A172 (cell line): Measurements from ENCODE around the gene GGTLC2. TPM values are rescaled to one million over a fixed set of nuclear protein-coding genes. Genes with fewer than 3 reads are reported as not detected.
A peak's percentile ranks its signal among the peaks of the same experiment; 100 is the strongest.
"Not testable (repeated sequence)": the region's sequence is repeated elsewhere in the genome, so short reads cannot be mapped to it uniquely, and the experiment has no call there.

Experiments used
- DNase-seq: peaks from one replicate; pipeline ENCODE4 v3.0.0-alpha.2; 2015; ENCODE audit warnings: low spot score
- total RNA-seq: library from RNA; depleted of rRNA; stranded (reverse); fragments of >200 nt; shearing (Covaris generic); gene quantifications from 2 replicates; pipeline ENCODE4 v1.2.3, GENCODE V29; 2014

GGTLC2 gene
- total RNA-seq, 1 experiment from 2014 or later = not detected

- DNase-seq = not testable (repeated sequence)
These were observed 8.2 kb upstream of the GGTLC2 start for GRCh38 chr22:22636260-22636659.

GRCh38 chr22:22638313-22638712, 6.1 kb upstream of the GGTLC2 start:
- not testable (repeated sequence) for DNase-seq

GRCh38 chr22:22642255-22642654, 2.2 kb upstream of the GGTLC2 start:
- not testable (repeated sequence) for DNase-seq

GRCh38 chr22:22645969-22646368, 1.6 kb downstream of the GGTLC2 start:
- not testable (repeated sequence) for DNase-seq

- DNase-seq = not testable (repeated sequence)
These were observed 3.5 kb downstream of the GGTLC2 start for GRCh38 chr22:22647952-22648351.

GRCh38 chr22:22648863-22649536, 4.6 kb downstream of the GGTLC2 start:
- DNase-seq = not testable (repeated sequence)

GRCh38 chr22:22649761-22650160, 5.3 kb downstream of the GGTLC2 start:
- DNase-seq = not testable (repeated sequence)

- DNase-seq = not testable (repeated sequence)
These were observed 6.0 kb downstream of the GGTLC2 start for GRCh38 chr22:22650398-22650797.

- DNase-seq = not testable (repeated sequence)
These were observed 6.5 kb downstream of the GGTLC2 start for GRCh38 chr22:22650803-22651515.

- not testable (repeated sequence) for DNase-seq
These were observed 7.2 kb downstream of the GGTLC2 start for GRCh38 chr22:22651593-22651992.

GRCh38 chr22:22652102-22652501, 7.7 kb downstream of the GGTLC2 start:
- not testable (repeated sequence) for DNase-seq

- DNase-seq = not testable (repeated sequence)
These were observed 8.2 kb downstream of the GGTLC2 start for GRCh38 chr22:22652573-22652972.

GRCh38 chr22:22653677-22654381, 9.4 kb downstream of the GGTLC2 start:
- DNase-seq = not testable (repeated sequence)

- no peak for DNase-seq
These were observed 11.3 kb downstream of the GGTLC2 start for GRCh38 chr22:22655452-22656290.

GRCh38 chr22:22657712-22658111, 13.3 kb downstream of the GGTLC2 start:
- no peak for DNase-seq

- no peak for DNase-seq
These were observed 16.9 kb downstream of the GGTLC2 start for GRCh38 chr22:22661275-22661674.

GRCh38 chr22:22662095-22662494, 17.7 kb downstream of the GGTLC2 start:
- no peak for DNase-seq

GRCh38 chr22:22663861-22664800, 19.7 kb downstream of the GGTLC2 start:
- no peak for DNase-seq

- peak; percentile 13 for DNase-seq
These were observed 22.1 kb downstream of the GGTLC2 start for GRCh38 chr22:22666307-22667091.
